ENCODE data around the gene CHI3L2. TPM values are rescaled to one million over a fixed set of nuclear protein-coding genes. Genes with fewer than 3 reads are reported as not detected.

The CHI3L2 gene
- total RNA-seq, 6 donors from 2014 or later = 2.1 to 115 (median 21.3) TPM

- peaks cover 0 to 16% (median 4%) of the 10 kb centered on the region in 4 donors for H3K27me3 ChIP-seq
- TF ChIP-seq CTCF (IDR thresholded peaks at IDR 0.05) = no peak
- no peak for TF ChIP-seq POLR2A (IDR thresholded peaks at IDR 0.05)
- peak in 1 of 2 donors; percentile 79 for DNase-seq
- H3K4me1 ChIP-seq = no peaks in the 10 kb centered on the region
- H3K27ac ChIP-seq = no peak overlapping the region
- H3K4me3 ChIP-seq = no peak overlapping the region
- H3K36me3 ChIP-seq = no peaks in the 10 kb centered on the region
- peak in 1 of 2 donors; percentile 16 for ATAC-seq (ENCODE audit: low FRiP score in 2 of 2)
- no peaks in the 10 kb centered on the region for H3K9me3 ChIP-seq
- 25 to 29% methylated on average over 12 to 27 of the region's 40 CpGs for WGBS, 2 donors
Observed at GRCh38 chr1:111270771-111271463, 43.4 kb downstream of the CHI3L2 start.

GRCh38 chr1:111271464-111271801 is 43.9 kb downstream of the CHI3L2 start:
- DNase-seq (peak in 1 of 2 donors; percentile 44), ATAC-seq (ENCODE audit: low FRiP score in 2 of 2) (peak in 1 of 2 donors; percentile 9)
- peaks cover 0 to 16% (median 4%) of the 10 kb centered on the region in 4 donors for H3K27me3 ChIP-seq
- 23 to 26% methylated on average over 16 of the region's 16 CpGs for WGBS, 2 donors
- H3K4me1 ChIP-seq = no peaks in the 10 kb centered on the region
- TF ChIP-seq EP300 (IDR thresholded peaks at IDR 0.05) (no peak), CTCF (IDR thresholded peaks at IDR 0.05) (no peak), POLR2AphosphoS5 (IDR thresholded peaks at IDR 0.05) (no peak), POLR2A (IDR thresholded peaks at IDR 0.05) (no peak)
- H3K27ac ChIP-seq = no peak overlapping the region
- H3K9me3 ChIP-seq = no peaks in the 10 kb centered on the region
- no peaks in the 10 kb centered on the region for H3K36me3 ChIP-seq
- H3K4me3 ChIP-seq = no peak overlapping the region

GRCh38 chr1:111272081-111272480 is 44.6 kb downstream of the CHI3L2 start:
- no peak for TF ChIP-seq POLR2AphosphoS5 (IDR thresholded peaks at IDR 0.05)
- TF ChIP-seq CTCF (IDR thresholded peaks at IDR 0.05) = no peak
- Histone ChIP-seq H3K4me3 (no peak overlapping the region), H3K27ac (no peak overlapping the region), H3K36me3 (no peaks in the 10 kb centered on the region), H3K27me3 (peaks cover 0 to 16% (median 4%) of the 10 kb centered on the region in 4 donors), H3K9me3 (no peaks in the 10 kb centered on the region), H3K4me1 (no peaks in the 10 kb centered on the region)
- DNase-seq (no peak), ATAC-seq (ENCODE audit: low FRiP score in 2 of 2) (no peak)
- WGBS, 2 donors = 65 to 79% methylated on average over 3 of the region's 3 CpGs

- ATAC-seq (ENCODE audit: low FRiP score in 2 of 2) (peak in 1 of 2 donors; percentile 54), DNase-seq (no peak)
- Histone ChIP-seq H3K4me1 (no peaks in the 10 kb centered on the region), H3K27ac (no peak overlapping the region), H3K27me3 (peaks cover 0 to 16% (median 4%) of the 10 kb centered on the region in 4 donors), H3K4me3 (no peak overlapping the region), H3K36me3 (no peaks in the 10 kb centered on the region), H3K9me3 (no peaks in the 10 kb centered on the region)
- TF ChIP-seq EP300 (IDR thresholded peaks at IDR 0.05) (no peak), CTCF (IDR thresholded peaks at IDR 0.05) (no peak), POLR2A (IDR thresholded peaks at IDR 0.05) (no peak), POLR2AphosphoS5 (IDR thresholded peaks at IDR 0.05) (no peak)
- WGBS, 2 donors = 77 to 82% methylated on average over 4 of the region's 4 CpGs
Observed at GRCh38 chr1:111274653-111275052, 47.1 kb downstream of the CHI3L2 start.

- Histone ChIP-seq H3K27ac (no peak overlapping the region), H3K27me3 (peaks cover 0 to 15% (median 4%) of the 10 kb centered on the region in 4 donors), H3K4me1 (no peaks in the 10 kb centered on the region), H3K36me3 (no peaks in the 10 kb centered on the region), H3K4me3 (no peak overlapping the region), H3K9me3 (no peaks in the 10 kb centered on the region)
- ATAC-seq (ENCODE audit: low FRiP score in 2 of 2) = peak; percentile 74 to 89
- WGBS, 2 donors = 50 to 68% methylated on average over 1 of the region's 1 CpG
- peak in 1 of 2 donors; percentile 51 for DNase-seq
- no peak for TF ChIP-seq POLR2A (IDR thresholded peaks at IDR 0.05)
- no peak for TF ChIP-seq CTCF (IDR thresholded peaks at IDR 0.05)
- peak in 1 of 4 donors; percentile 31 for TF ChIP-seq EP300 (IDR thresholded peaks at IDR 0.05)
- TF ChIP-seq POLR2AphosphoS5 (IDR thresholded peaks at IDR 0.05) = peak in 1 of 2 donors; percentile 8
Observed at GRCh38 chr1:111275079-111275478, 47.6 kb downstream of the CHI3L2 start.

Measured in upper lobe of left lung (tissue), 6 donors.